A673 (cell line): ENCODE measurements around the gene SNX27.
"Not testable (repeated sequence)": the region's sequence is repeated elsewhere in the genome, so short reads cannot be mapped to it uniquely, and the experiment has no call there.

ENCODE experiments used
- EZH2 ChIP-seq: fragments of 200-600 bp; sonication (generic); IDR thresholded peaks from 2 replicates; pipeline ENCODE4 v1.6.1; 2017; ENCODE audit warnings: borderline replicate concordance, low read depth, mild to moderate bottlenecking, mixed read lengths, antibody characterized with exemption, low read length; ENCODE audit not compliant: poor library complexity, severe bottlenecking
- TF ChIP-seq, protein P1 (sequence below): fragments of 300-800, 200-600 bp; sonication (generic); conservative IDR thresholded peaks from 2 replicates; pipeline ENCODE4 v1.5.1; 2017; ENCODE audit warnings: low read depth, mild to moderate bottlenecking, antibody characterized with exemption, low read length, moderate library complexity, mixed read lengths

DNA sequence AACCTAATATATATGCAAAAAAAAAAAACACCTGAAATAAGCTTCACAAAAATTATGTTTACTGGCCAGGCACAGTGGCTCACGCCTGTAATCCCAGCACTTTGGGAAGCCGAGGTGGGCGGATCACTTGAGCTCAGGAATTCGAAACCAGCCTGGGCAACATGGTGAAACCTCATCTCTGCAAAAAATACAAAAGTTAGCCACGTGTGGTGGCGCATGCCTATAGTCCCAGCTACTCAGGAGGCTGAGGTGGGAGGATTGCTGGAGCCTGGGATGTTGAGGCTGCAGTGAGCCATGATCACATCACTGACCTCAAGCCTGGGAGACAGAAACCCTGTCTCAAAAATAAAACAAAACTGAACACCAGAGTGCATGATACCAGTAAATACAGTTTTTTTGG lies 7.1 kb downstream of the SNX27 start:
- TF ChIP-seq, protein P1, sequence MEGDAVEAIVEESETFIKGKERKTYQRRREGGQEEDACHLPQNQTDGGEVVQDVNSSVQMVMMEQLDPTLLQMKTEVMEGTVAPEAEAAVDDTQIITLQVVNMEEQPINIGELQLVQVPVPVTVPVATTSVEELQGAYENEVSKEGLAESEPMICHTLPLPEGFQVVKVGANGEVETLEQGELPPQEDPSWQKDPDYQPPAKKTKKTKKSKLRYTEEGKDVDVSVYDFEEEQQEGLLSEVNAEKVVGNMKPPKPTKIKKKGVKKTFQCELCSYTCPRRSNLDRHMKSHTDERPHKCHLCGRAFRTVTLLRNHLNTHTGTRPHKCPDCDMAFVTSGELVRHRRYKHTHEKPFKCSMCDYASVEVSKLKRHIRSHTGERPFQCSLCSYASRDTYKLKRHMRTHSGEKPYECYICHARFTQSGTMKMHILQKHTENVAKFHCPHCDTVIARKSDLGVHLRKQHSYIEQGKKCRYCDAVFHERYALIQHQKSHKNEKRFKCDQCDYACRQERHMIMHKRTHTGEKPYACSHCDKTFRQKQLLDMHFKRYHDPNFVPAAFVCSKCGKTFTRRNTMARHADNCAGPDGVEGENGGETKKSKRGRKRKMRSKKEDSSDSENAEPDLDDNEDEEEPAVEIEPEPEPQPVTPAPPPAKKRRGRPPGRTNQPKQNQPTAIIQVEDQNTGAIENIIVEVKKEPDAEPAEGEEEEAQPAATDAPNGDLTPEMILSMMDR: not testable (repeated sequence)
- not testable (repeated sequence) for TF ChIP-seq EZH2
